Medulla oblongata (tissue), 1 donor: ENCODE data around the gene ZMIZ1.

Experiments used
- DNase-seq: peaks from one replicate; pipeline ENCODE4 v3.0.0-alpha.2; 2015; ENCODE audit errors: extremely low spot score

The ZMIZ1 gene

DNA sequence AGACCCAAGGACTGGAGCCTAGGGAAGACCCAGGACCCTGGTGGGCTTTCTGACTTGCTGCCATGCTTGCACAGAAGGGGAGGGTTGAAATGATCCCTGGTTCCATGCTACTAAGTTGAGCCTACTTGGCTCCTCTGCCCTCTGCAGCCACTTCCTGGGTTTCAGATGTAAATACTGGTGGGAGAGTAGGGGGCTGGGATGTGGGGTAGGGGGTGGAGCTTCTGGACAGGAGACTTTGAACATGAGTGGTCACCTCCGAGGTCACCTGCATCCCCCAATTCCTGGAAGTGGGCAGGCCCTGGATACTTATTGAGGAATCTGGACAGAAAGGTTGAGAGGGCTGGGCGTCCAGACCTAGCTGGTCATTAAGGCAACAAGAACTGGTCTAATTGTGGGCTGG is 2.9 kb upstream of the ZMIZ1 start:
- DNase-seq = no peak

DNA sequence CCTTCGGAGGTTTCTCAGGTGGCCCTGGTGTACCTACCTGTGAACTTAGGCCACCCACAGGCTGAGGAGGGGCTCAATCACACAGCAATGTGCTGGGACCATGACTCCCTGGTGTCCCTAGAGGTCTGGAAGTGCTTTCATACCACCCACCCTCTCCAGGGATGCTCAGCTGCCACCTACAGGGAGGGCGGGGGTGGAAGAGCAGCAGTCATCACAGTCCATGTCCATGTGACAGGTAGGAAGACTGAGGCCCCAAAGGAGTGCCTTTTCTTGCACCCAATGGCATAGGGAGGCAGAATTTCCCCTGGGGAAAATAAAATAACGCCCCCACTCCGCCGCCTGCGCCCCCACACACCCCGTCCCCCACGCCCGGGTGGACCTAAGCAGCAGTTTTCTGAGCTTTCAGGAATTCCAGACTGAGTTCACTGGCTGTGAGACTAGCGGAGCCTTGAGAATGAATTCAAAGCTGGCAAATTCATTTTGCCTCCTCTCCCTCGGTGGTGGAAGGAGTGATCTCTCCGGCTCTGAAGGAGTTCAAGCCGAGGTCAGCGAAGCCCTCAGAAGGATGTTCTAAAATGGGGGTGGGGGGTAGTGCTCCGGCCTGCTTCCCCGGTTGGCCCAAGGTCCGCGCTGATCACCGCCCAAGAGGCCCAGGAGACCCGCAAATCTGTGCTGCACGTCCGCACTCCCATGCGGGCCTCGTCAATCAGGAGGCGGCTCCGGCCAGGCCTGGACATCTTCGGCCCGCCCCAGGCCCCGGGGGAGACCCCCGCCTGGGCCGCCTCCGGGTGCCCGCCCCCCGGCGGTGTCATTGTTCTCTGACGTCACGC is 2.1 kb upstream of the ZMIZ1 start:
- peak; percentile 52 for DNase-seq

DNA sequence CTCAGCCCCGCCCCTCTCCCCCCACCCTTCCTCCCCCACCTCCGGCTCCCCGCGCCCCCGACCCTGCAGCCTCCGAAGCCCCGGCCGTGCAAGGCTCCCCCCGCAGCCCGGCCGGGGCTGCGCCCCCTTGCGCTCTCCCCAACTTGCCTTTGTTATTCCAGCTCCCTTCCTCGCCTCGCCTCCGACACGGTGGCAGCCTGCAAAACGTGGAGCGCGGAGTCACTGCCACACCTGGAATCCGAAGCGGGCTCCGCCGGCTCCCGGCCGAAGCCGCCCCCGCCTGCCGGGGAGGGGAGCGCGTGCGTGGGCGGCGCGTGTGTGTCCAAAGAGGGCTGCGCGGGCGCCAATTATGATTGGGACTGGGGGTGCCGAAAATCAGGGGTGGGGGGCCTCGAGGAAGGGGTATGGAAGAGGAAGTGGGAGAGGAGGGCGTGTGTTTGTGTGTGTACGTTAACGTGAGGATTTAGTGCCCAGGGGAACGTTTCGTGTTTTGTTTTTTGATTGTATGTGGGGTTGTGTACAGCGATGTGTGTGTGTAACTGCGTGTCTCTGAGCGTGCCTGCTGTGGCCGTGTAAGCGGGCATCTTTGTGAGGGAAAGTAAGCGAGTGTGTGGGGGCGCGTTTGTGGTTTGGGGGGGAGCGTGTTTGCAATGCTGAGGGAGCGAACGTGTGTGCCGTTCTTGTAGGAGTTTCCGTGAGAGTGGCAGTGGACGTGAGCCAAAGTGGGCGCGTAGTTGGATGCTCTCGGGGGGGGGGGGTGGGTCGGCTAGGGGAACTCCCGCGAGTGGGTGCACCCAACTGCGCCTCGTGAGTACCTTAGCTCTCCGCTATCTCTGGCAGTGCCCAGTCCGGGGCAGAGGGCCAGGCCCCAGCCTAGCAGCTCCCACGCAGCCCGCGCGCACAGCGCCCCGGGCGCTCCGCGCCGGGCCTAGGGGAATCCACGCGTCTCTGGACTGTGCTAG is 1.2 kb upstream of the ZMIZ1 start:
- DNase-seq = peak; percentile 90

DNA sequence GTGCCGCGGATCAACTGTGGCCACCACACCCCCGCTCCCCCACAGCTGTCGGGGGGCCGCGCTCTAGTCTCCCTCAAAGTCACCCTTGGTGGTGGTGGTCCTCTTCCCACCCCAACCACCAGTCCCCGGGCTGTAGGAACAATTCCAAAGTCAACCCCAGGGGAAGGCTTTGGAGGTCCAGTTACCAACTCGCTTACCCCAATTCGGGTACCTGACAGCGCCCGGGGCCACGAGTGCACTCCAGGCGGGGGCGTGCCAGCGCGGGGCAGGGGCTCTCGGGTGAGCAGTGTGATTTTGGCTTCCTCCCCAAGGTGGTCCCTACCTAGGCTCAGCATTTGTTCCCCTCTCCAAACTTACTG is 584 bp upstream of the ZMIZ1 start:
- no peak for DNase-seq

DNA sequence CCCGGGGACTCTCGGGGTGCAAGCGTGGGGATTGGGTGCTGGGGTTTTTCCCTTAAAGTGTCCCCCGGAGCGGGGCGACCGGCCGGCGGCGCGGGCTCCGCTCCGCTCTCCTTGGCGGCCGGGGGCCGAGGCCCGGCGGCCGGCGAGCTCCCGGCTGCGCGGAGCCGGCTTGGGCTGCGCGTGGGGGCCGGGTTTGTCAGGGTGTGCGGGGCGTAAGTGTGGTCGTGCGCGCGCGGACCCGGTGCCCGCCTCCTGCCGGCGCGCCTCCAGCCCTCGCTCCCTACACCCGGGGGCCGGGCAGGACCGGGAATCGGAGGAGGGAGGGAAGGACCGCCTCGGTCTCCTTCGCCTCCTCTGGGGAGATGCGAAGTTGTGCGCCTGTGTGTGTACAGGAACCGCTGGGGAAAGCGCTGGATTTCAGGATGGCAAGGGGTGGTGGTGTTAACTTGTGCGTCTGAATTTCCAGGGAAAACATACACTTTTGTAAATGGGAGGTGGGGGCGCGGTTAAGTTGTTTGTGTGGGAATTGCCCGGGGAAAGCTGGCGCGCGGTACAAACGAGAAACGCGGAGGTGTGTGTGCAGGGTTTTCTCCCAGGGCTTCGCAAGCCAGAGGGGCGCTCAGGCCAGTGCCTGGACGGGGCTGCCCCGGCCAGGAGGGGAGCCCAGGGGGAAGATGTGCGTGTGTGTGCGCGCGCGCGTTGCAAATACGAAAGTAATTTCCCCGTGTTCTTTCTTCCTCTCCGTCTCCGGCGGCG is 737 bp downstream of the ZMIZ1 start:
- peak; percentile 46 for DNase-seq

DNA sequence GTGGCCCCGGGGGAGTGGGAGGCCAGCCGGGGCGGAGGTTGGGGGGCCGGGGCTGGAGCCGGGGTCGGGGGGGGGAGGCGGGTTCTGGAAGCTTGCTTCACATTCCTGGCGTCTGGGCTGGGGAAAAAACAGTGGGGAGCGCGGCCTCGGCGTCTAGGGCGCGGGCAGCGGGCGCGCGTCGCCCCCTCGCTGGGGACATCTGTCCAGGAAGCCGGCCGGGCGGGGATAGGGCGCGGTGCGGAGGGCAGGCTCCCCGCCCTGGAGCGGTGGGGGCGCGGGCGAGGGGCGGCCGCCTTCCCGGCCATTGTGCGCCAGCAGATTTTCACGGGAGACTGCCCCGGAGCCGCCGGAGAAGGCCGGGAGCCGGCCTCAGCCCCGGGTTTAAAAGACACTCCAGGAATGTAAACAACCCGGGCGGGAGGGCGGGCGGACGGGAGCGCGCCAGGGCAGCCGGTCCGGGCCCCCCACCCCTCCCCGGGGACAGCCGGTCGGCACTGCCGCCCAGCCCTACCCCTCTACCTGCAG is 1.4 kb downstream of the ZMIZ1 start:
- DNase-seq = peak; percentile 38

DNA sequence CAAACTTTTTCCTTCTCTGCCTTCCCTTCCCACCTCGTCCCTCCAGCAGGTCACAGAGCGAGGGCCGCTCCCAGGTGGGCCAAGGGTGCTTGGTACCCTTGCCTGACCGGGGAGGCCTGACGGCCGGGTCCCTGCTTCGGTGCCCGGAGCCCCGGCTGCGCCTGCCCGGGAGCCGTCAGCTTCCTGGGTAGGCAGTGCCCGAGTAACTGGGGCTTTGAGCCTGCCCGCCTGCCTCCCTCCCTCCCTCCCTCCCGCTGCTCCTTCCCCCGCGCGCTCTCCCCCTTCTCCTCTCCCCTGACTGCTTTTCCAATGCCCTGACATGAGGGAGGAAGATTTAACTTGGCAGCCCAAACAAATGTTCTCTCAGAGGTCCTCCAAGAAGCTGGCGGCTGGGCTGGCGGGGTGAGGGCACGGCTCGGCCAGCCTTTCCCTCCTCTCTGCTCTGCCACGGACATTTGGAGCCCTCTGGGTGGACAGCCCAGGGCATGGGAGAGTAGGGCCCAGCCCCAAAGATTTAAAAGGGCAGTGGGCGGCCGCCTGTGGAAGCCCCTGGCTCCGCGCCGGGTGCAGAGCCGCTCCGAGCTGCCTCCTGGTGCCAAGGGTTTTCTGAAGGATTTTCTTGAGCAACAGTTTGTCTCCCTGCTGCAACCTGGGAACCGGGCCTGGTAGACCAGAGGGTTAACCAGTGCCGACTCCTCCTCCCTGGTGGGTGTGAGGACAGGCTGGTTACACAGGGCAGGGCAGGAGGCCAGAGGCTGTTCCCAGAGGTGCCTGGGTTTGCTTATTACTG is 2.0 kb downstream of the ZMIZ1 start:
- DNase-seq = peak; percentile 94

DNA sequence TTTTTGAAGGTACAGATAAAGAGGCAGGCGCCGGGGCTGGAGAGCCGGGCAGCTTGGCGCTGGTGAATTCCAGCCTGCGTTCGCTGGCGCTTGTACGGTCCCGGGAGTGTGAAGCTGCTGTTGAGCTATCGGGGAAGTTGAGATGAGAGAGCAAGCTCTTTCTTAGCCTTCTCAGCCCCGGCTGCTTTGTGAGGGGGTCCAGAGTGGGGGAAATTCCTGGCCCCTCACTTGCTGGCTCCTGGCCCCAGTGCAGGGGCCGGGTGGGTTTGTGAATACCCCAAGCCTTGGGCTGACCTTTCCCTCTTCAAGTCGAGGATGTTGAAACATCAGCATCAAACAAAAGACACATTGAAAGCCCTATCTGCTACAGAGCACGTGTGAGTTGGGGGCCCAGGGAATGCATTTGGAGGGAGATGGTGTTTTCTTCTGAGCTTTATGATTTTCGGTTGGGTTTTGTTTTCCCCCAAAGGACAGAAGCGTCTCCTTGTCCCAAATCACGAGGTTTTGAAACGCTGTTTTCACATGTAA is 2.7 kb downstream of the ZMIZ1 start:
- peak; percentile 44 for DNase-seq

DNA sequence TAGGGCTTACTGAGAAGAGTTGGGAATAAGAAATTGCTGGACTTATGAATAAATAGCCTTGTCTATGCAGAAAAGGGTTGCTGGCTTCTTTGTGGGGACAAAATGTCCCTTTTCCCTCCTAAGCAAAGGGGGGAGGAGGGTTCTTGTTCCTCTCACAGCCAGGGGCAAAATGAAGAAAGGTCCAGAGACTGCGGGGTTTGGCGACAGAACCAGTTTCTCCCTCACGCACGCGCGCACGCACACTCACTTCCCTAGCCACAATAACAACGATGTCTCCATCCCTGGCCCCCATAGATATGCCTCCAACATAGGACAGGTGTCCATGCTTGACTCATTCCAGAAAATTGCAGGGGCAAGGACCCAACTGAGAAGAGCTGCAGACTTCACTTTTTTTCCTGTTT is 3.3 kb downstream of the ZMIZ1 start:
- DNase-seq = peak; percentile 65

DNA sequence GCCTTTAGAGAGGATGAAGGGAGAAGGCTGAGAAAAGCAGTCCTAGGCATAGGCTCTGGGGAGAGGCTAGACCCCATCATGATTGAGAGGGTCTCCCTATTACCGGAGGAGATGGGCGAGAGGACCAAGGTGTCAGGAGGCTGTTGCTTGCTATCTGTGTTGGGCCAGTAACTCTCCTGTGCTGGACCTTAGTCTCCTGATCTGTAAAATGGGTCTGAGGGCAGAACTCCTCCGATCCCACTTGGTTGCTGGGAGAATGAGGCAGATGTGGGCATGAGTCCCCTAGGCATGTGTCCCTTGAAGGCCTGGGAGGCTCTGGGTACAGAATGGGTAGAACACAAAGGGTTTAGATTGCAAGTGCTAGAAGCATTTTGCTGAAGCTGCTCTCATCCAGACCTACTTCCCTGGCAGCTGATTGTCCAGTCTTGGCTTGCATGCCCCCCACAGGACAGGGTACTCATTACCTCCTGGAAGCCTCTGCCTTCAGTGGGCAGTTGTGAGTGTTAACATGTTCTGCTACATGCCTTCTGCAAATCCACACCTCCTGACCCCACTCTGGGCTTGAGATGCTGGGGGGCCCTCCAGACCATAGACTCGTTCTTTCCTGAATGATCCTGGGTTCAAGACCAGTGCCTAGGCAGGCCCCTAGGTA is 4.4 kb downstream of the ZMIZ1 start:
- no peak for DNase-seq

DNA sequence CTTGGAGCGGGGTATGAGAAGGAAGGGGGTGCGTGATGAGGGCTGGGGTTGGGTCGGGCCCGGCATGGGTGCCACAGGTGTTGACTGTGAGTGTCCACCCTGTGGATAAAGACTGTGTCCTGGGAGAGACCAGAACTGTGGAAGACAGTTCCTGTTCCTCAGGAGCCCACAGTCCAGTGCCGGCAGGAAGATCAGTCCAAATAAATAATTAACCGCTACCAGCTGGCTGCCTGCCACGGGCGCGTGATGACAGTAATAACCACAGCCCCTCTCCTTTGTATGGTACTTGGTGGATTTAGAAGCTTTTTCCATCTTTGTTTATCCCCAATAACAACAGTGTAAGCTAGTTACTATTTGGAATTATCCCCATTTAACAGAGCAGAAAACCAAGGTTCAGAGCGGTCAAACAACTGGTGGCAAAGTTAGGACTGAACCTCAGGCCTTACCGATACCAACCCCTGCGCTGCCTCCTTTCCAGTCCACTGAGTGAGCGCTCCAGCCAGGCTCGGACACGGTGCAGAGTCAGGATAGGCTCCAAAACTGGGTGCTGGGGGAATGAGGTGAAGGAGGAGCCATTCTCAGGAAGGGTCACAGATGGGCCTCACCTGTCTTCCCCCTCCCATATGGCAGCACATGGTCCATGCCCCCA is 5.1 kb downstream of the ZMIZ1 start:
- DNase-seq = no peak

DNA sequence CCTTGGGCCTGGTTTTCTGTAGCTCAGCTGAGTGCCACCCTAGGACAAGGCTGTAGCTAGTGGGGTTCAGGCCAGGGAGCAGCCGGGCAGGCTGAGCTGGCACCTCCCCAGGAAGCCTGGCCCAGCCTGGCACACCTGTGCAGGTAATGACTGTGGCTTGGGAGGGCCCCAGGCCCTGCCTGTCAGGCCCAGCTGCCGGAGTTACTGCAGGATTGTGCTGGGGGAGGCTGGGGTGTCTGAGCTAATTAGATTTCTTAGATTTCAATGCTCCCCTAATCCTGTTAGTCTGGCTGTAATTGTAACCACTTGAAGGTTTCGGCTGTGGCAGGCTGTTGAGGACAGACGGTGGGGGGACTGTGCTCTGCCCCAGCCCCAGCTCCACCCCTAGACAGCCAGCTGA is 6.0 kb downstream of the ZMIZ1 start:
- no peak for DNase-seq

DNA sequence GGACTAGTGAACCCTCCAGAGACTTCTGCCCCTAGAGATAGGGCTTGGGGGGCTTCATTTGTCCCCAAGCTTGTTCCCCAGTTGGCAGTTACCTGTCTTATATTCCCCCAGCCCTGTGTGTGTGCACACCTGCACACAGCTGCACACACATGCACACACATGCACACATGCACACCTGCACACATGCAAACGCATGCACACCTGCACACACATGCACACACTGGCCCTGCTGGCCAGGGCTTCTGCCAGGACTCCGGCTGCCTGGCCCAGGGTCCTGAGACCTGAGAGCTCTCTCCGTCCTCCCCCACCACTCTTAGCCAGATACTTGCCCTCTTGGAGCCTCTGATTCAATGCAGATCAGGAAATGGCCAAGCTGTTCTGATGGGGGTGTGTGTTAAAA is 6.7 kb downstream of the ZMIZ1 start:
- DNase-seq = no peak

DNA sequence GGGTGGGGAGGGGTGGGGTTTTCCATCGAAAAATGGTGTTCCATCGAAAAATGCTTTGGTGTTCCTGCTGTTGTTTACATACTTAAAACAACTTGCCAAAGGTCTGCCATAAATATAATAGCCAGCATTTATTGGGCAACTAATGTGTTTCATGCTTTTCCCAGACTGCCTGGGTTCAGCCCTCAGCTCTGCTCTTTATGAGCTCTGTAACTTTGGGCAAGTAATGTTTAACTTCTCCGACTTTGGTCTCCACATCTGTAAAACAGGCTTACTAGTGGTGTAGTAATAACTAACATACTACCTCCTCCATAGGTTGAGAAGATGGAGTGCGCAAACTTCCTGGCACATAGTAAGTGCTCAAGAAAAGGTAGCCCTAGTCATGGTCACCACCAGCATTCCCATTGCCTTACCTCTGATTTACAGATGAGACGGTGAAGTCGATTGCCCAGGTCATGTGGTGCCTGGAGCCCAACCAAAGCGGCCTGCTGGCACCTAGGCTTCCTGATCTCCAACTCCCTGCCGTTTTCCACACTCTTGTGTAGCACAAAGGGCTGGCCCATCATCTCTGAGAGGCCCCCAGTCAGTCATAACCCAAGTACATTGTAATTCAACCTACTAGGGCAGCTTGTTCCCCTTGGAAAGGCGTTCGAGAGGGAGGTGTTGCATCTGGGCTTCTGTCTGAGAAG is 8.9 kb downstream of the ZMIZ1 start:
- DNase-seq = no peak

DNA sequence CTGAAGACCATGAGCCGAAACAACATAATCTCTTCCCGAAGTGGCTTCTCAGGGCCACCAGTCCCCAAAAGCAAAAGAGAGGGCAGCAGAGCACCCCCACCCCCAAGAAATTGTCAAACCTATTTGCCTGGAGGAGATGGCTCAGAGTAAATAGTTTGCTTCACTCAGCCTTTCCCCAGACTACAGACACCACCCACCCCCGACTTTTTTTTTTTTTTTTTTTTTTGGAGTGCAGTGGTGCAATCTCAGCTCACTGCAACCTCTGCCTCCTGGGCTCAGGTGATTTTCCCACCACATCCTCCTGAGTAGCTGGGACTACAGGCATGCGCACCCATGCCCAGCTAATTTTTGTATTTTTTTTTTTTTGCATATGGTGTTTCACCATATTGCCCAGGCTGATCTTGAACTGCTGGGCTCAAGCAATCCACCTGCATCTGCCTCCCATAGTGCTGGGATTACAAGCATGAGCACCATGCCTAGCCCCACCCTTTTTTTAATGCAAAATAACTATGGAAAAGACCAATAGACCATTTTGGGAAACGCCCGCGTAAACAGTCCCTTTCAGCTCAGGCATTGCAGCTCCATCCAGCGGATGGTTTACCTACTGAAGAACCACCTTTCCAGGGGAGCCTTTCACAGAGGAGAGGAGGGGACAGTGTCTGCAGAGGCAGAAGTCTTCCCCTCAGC is 9.7 kb downstream of the ZMIZ1 start:
- no peak for DNase-seq

DNA sequence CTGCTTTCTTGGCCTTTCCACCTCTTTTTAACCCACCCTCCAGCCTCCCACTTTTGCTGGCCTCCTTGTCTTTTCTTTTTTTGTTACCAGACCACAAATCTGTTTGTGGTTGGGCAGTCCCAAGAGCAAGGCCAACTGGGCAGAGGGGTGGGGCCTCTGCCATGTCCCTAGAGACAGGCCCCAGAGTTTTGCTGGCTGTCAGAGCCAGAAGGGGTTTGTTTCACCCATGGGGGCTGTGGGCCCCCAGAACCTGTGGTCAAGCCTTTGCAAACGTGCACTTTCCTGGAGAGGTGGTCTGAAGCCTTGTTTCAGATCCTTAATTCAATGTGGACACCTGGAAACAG is 10.3 kb downstream of the ZMIZ1 start:
- DNase-seq = no peak

DNA sequence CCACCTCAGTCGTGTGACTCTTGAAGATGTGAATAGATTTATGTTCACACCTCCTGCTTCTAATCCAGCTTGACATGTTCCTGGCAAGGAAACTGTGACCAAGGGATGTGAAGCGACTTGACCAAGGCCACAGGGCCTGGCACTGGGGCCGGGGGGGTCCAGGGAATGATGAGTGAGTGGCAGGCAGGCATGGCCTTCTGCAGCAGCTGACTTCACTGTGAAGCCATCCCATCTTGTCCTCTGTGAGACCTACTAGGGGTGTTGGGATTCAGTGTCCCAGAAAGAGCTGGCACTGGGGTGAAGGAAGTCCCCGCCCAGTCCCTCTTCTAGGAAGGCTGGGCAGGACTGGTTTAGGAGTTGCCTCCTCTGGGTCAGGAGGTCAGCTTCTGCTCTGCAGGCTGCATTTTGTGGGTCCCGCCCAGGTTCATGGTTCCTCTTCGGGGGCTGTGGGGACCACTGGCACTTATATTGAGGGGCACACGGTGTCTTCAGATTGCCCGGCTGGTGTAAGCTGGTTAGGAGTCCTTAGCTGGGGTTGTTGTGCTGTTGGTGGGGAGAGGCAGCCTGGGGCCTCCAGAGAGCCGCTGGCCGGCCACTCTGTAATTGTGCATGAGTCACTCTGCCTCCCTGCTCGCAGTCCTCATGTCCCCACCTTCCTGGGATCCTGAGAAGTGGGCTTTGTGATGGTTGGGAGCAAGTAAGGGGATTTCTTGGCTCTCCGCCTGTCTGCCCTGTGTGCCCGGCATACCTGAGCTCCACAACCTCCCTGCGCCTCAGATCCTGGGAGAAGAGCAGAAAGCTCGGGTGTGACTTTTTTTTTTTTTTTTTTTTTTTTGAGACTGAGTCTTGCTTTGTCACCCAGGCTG is 11.0 kb downstream of the ZMIZ1 start:
- no peak for DNase-seq
